GM21423 (cell line): ENCODE results near the gene PRRG2.

ENCODE experiments used
- ATAC-seq: cut with Tn5 transposase; IDR thresholded peaks from one replicate; pipeline ENCODE4 v1.9.1; 2021; ENCODE audit warnings: mild to moderate bottlenecking, moderate library complexity; ENCODE audit not compliant: unreplicated experiment

Gene PRRG2

DNA sequence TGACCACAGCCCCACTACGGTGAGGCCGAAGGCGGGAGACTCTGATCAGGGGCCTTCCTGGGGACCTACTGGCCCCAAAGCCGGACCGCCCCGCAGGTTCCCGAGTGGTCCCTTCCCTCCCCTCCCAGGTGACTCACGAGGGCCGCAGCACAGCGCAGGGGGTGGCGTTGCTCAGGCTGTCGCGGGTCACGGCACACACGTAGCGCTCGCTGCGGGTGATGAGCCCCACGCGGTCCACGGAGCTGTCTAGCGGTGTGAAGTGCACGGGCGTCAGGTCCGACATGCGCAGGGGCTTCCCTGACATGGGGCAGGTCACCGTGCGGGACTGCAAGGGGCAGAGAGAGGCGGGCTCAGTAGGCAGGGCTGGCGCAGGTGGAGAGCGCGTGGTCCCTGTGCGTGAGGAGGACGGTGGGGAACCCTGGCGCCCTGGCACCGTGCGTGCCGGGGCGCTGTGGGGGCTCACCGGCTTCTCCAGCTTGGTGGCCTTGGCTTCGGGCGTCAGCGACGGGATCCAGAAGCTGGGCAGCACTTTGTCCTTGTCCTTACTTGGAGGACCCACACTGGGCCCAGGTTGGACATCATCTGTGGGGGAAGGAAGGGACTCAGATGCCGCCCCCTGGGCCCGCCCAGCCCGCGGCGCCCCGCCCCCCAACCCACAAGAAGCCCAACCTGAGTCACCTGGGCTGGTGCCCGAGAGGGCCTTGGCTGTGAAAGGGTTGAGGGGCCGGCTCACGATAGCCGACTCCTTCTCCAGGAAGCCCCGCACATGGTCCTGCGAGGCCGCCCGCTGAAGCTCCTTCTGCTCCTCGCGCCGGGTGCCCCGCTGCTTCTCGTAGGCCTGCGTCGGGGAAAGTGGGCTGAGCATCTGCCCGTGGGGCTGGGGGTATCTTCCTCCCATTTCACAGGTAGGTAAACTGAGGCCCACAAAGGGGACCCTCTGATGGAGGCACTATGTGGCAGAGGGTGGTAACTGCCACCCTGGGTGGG, 24.4 kb upstream of the PRRG2 start:
- no peak for ATAC-seq

DNA sequence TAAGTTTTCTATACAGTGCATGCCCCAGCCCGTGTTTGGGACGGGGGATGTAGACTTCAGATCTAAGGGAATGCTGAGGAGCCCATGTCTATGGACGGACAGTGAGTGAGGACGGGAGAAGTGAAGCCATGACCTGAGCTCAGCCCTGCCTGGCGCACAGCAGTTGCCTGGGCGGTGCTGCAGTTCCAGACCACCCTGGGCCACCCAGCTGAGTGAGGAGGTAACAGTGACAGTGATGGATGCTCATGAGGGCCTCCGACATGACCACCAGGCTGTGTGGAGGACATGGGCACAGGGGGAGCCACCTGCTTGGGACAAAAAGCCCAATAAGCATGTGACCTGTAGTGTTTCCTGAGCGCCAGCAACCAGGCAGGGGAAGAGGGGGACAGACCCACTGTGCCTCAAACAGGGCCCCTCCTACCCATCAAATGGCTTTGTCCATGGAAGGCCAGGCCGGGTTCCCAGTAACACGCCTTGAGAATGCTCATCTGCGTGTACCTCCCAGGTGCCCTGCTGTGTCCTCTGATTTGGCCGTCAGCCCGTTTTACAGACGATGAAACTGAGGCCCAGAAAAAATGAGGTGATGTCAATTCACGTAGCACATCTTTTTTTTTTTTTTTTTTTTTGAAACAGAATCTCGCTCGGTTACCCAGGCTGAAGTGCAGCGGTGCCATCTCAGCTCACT, 23.3 kb upstream of the PRRG2 start:
- no peak for ATAC-seq

- no peak for ATAC-seq
Measured at GRCh38 chr19:49558591-49558990, 22.5 kb upstream of the PRRG2 start.

- no peak for ATAC-seq
Measured at GRCh38 chr19:49559443-49559842, 21.7 kb upstream of the PRRG2 start.

DNA sequence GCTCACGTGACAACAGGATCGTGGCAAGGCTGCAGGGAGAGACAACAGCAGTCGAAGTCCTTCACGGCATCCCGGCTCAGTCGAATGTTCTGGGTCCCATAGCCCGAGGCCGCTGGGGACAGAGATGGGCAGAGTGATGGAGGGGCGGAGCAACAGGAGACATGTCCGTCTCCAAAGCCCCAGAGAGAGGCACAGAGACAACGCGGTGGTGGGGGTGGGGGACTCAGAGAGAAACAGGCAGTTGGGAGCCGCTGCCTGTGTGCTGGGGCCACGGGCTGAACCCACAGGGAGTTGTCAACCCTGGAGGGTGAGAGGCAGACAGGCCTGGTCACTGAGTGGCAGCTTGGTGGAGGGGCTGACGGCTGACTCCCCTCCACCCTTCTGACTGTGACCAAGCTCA, 21.2 kb upstream of the PRRG2 start:
- ATAC-seq: no peak

- no peak for ATAC-seq
Measured at GRCh38 chr19:49560358-49560900, 20.7 kb upstream of the PRRG2 start.

GRCh38 chr19:49564616-49565045, 16.5 kb upstream of the PRRG2 start:
- no peak for ATAC-seq

GRCh38 chr19:49565261-49565660, 15.9 kb upstream of the PRRG2 start:
- ATAC-seq: no peak

GRCh38 chr19:49566302-49566701, 14.8 kb upstream of the PRRG2 start:
- no peak for ATAC-seq

DNA sequence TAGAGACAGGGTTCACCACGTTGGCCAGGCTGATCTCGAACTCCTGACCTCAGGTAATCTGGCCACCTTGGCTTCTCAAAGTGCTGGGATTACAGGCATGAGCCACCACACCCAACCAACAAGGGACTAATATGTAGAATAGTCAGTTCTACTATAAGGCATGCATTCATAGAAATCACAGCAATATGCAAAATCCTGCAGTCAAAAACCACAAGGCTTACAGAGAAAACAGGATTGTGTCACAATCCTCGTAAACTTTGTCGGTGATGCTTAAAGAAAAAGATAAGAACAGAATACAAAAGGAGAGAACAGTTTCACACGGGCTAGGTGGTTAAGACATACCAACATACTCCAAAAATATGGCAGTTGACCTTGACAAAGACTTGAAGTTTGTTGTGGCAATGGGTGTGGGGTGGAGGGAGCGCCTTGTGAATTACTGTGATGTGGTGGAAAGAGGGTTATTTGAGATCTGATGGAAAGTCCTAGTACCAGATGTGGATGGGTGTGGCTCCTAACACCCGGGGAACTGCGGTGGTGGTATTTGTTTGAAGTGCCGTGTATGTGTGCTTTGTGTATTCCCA, 13.2 kb upstream of the PRRG2 start:
- no peak for ATAC-seq

DNA sequence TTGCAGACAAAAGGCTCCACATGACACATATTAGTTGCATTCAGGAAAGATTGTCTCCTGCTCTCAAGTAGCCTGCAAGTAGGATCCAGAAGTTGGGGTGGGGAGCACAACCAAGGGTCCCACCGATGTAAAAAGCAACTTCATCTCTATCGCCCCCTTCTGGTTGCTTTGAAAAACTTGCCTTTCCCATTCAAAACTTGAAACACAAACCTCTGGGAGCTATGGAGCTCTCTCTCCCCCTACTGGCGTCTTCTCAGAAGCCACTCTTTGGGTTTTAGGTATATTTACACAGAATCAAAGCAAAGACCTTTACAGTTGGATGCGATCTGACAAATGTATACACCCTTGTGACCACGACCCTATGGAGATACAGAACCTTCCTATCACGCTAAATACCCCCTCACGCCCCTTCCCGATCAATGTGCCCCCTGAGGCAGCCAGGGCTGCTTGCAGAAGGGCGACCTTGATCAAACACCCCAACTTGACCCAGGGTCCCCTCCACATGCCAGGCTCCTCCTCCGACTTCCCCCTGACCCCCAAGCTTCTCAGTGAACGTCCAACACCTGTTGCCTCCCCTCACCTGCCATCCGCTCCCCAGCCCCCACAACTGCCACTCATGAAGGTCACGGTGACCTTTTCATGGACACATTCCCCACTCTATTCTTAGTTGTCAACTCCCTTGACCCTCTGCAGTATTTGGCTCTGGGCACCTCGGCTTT, 10.8 kb upstream of the PRRG2 start:
- ATAC-seq: peak; percentile 55

- ATAC-seq: no peak
Measured at GRCh38 chr19:49570997-49571676, 10.0 kb upstream of the PRRG2 start.

DNA sequence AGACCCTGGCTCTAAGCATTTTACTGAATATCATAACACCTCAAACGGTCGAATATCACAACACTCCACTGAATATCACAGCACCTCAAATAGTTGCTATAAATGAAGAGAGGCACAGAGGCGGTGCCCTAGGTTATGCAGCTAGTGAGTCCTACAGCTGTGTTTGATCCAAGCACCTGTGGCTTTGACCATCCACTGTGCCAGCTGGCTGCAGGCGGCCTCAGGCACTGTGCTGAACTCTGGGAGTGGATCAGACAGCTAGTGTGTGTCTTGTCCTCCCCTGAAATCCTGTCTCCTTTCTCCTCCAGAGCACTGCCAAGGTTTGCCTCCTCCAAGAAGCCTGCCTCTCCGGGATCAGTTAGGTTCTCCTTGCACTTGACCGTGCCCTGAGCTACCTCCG, 8.1 kb upstream of the PRRG2 start:
- no peak for ATAC-seq

DNA sequence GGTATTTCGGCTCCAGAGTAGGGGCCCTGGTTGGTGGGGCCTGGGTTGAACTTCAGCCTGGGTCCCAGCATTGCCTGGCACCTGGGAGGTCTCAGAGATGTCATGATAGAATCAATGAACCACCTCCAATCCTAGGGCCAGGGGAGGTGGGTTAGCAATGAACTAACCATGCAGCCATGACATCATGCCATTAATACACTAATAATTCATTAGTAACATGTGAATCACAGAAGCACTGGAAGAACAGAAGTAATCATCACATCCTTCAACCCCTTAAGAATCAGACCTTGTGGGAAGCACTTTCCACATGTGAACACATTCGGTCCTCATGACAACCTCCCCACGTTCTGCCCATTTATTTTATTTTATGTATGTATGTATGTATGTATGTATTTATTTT, 7.7 kb upstream of the PRRG2 start:
- no peak for ATAC-seq

- ATAC-seq: no peak
Measured at GRCh38 chr19:49574206-49574755, 6.8 kb upstream of the PRRG2 start.

GRCh38 chr19:49579193-49579592, 1.9 kb upstream of the PRRG2 start:
- ATAC-seq: no peak

DNA sequence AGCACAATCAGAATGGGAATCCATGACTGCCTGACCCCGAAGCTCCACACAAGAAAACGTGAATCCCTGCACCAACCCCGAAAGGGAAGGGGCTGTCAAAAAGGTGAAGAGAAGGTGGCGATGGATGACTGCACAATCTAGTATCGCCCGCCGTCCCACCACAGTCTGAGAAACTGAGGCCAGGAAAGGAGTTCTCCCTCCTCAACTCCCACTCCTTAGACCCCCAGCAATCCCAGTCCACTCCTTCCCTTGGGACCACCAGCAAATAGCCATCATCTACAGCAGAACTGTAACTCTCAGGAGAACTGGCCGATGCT, 1.2 kb upstream of the PRRG2 start:
- no peak for ATAC-seq

DNA sequence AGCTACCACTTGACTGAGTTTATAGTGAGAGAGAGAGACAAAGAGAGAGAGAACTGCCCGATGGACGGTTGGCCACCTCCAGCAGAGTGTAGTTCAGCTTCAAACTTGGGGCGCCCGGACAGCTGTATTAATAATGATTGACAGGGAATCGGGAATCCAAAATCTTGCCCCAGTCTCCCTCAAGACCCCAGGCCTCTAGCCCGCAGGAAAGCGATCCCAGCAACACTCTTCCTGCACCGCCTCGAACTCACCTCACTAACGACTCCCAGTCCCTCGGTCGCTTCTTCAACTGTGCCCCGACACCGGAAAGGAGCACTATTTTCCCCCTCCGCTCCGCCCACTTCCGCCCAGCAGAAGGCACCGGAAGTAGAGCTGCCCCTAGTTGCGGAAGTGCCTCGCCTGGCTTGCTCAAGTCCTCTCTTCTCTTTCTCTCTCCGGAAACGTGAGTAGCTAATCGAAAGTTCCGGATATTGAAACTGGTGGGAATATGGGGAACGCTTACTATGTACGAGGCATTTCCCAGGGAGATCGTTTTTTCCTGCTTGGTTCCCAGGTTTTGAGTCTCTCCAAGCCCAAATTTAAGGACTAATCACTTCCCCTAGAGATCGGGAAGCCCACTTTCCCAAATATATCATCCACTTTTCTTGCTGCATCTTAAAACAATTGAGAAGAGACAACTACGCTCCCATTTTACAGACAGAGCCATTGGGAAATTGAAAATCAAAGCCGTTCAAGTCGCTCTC, 681 bp upstream of the PRRG2 start, which contains the start of gene NOSIP:
TSS of gene NOSIP (minus strand) at position 293 of the 743 bp plus-strand sequence. CDS start 19,865 bp downstream, outside the sequence.
- ATAC-seq: peak; percentile 96

- ATAC-seq: no peak
Measured at GRCh38 chr19:49583239-49583638, 2.1 kb downstream of the PRRG2 start.
